ENCODE data around the gene CBLN3.
"Not testable (repeated sequence)": the region's sequence is repeated elsewhere in the genome, so short reads cannot be mapped to it uniquely, and the experiment has no call there.

Gene CBLN3

DNA sequence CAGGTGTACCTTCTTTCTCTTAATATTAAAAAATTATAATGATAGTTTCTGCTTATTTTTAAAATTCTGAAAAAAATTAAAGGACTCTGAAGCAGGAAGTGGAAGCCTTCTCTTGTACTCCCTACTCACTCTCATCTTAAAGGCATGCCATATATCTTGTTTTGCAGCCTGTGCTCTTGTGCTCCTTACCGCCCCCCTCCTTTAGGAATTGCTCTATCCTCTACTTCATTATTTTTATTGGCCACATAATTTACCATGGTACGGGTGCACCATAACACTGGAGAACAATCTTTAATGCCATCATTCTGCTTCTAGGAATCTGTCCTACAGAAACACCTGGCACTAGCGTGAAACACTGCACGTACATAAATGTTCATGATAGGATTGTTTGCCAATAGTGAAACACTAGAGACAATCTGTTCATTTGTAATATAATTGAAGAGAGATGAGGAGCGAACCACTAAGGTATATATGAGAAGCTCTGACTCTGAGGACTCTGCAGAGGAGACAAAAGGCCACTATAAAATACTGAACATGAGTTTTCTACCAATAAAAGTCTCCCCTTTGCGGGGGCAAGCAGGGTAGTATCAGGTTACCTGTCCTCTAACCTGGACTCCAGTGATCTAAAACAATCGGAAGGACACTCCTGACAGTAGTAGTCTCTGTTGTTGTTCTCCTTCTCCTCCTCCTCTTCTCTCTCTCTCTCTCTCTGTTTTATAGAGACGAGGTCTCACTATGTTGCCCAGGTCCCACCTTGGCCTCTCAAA is 37.0 kb downstream of the CBLN3 start:
- TF ChIP-seq, protein P1, sequence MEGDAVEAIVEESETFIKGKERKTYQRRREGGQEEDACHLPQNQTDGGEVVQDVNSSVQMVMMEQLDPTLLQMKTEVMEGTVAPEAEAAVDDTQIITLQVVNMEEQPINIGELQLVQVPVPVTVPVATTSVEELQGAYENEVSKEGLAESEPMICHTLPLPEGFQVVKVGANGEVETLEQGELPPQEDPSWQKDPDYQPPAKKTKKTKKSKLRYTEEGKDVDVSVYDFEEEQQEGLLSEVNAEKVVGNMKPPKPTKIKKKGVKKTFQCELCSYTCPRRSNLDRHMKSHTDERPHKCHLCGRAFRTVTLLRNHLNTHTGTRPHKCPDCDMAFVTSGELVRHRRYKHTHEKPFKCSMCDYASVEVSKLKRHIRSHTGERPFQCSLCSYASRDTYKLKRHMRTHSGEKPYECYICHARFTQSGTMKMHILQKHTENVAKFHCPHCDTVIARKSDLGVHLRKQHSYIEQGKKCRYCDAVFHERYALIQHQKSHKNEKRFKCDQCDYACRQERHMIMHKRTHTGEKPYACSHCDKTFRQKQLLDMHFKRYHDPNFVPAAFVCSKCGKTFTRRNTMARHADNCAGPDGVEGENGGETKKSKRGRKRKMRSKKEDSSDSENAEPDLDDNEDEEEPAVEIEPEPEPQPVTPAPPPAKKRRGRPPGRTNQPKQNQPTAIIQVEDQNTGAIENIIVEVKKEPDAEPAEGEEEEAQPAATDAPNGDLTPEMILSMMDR (IDR thresholded peaks at IDR 0.05; ENCODE audit: borderline replicate concordance, control extremely low read depth, extremely low read depth, insufficient read depth, missing control alignments) = no peak
- in situ Hi-C loops (cut with MboI; ENCODE audit: low sequenced_read_pairs, unreplicated experiment) = no loop called here
- DNase-seq (ENCODE audit: low spot score) = no peak

DNA sequence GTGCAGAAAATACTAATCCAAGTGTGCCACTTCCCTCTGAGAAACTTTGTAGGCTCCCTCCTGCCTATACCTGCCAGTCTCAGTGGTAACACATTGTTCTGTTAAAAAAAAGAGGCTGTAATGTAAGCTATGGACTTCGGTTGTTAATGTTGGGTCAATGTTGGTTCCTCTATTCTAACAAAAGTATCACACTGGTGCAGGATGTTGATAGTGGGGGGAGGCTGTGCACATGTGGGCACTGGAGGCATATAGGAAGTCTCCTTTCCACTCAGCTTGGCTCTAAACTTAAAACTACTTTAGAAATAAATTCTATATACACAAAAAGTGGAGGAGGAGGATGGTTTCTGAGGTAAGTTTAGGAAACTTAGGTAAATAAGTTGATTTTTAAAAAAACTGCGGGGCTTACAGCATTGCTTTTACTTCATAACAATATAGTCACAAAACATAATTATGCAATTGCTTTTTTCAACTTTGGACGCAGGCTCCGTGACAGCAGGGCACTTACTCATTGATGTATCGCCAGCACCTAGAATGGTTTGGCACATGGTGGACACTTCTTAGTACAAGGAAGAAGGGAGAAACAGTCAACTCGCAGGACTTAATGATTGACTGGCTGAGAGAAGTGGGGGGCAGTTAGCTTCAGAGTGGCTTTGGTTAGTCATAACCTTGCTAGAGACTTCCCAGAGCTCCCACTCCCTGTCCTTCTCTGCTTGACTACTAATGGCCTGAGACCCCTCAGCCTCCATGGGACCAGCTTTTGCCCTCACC is 38.6 kb downstream of the CBLN3 start:
- in situ Hi-C loops (cut with MboI; ENCODE audit: low sequenced_read_pairs, unreplicated experiment) = no loop called here
- TF ChIP-seq, protein P1 (IDR thresholded peaks at IDR 0.05; ENCODE audit: borderline replicate concordance, control extremely low read depth, extremely low read depth, insufficient read depth, missing control alignments) = no peak
- no peak for DNase-seq (ENCODE audit: low spot score)

DNA sequence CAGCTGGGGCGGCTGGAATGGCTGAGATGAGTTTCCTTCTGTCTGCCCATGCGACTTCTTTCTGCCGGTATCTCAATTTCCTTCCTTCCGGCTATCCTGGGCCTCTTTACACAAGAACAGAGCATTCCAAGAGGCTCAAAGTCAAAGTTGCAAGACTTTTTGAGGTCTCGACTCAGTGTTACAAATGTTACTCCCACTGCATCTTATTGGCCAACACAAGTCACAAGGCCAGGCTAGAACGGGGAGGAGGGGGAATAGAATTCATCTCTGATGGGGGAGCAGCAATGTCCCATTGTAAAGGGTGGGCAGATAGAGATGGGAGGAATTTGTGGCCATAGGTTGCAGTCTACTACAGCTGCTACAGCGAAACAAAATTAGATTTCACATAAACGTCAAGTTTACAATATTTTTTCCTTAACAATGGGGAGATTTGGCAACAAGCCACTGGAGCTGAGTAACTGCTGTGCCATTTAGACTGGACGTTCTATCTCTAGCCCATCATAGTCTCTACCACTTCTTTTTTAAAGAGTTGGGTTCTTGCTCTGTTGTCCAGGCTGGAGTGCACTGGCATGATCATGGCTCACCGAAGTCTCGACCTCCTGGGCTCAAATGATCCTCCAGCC is 40.1 kb downstream of the CBLN3 start:
- TF ChIP-seq, protein P1 (IDR thresholded peaks at IDR 0.05; ENCODE audit: borderline replicate concordance, control extremely low read depth, extremely low read depth, insufficient read depth, missing control alignments) = no peak
- DNase-seq (ENCODE audit: low spot score) = no peak
- in situ Hi-C loops (cut with MboI; ENCODE audit: low sequenced_read_pairs, unreplicated experiment) = no loop called here

DNA sequence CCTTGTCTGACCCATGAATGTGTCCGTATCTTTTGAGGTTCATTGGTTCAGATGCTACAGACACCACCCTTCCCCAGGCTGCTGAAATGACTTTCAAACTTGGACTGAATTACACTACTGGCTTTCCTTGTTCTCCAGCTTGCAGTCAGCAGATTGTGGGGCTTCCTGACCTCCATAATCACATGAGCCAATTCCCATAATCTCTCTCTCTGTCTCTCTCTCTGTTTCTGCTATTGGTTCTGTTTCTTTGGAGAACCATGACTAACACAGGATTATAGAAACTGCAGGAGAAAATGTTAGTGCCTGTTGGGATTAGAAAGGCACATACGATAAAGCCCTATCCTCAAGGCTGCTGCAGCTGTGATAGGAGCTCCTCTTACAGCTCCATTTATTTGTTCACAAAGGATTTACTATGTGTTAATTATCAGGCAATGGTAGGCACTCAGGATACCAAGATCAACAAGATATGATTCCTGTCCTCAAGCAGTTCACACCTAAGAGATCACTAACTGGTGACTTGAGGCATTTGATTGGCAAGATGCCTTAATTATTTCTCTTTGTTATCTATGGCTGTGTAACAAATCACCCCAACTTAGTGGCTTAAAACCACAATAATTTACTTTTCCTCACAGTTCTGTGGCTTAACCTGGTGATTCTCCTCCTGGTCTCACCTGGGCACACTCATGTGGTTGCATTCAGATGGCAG is 40.8 kb downstream of the CBLN3 start:
- no peak for DNase-seq (ENCODE audit: low spot score)
- in situ Hi-C loops (cut with MboI; ENCODE audit: low sequenced_read_pairs, unreplicated experiment) = no loop called here
- TF ChIP-seq, protein P1 (IDR thresholded peaks at IDR 0.05; ENCODE audit: borderline replicate concordance, control extremely low read depth, extremely low read depth, insufficient read depth, missing control alignments) = no peak

DNA sequence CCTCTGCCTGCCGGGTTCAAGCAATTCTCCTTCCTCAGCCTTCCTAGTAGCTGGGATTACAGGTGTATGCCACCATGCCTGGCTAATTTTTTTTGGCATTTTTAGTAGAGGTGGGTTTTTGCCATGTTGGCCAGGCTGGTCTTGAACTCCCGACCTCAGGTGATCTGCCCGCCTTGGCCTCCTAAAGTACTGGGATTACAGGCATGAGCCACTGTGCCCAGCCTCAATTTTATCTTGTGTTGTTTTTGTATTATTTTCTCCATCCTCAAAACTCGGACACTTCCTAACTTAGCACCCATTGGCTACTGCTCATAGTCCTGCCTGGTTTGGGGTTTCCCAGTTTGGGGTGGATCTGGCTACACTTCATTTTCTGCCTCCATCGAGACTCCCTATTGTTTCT is 41.9 kb downstream of the CBLN3 start:
- in situ Hi-C loops (cut with MboI; ENCODE audit: low sequenced_read_pairs, unreplicated experiment); DNase-seq (ENCODE audit: low spot score): not testable (repeated sequence)

DNA sequence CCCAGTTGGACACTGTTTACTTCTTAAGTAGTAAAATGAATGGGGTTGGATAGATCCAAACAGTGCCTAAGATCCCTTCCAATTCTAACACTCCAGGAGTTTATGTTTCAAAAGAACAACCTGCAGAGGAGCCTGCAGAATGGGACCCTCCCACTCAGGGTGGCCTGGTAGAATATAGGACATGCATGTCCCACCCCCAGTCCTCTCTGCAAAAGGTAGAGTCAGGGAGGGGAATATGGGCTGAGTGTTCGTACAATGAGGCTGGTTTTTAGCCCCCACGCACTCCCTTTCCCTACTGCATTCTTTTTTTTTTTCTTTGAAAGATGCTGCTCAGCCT is 42.5 kb downstream of the CBLN3 start:
- no peak for DNase-seq (ENCODE audit: low spot score)
- TF ChIP-seq, protein P1 (IDR thresholded peaks at IDR 0.05; ENCODE audit: borderline replicate concordance, control extremely low read depth, extremely low read depth, insufficient read depth, missing control alignments) = no peak
- in situ Hi-C loops (cut with MboI; ENCODE audit: low sequenced_read_pairs, unreplicated experiment) = no loop called here

Measured in GM13976 (cell line).